CD8-positive, alpha-beta memory T cell (primary cell): ENCODE data around the gene RBM46. TPM values are rescaled to one million over a fixed set of nuclear protein-coding genes. Genes with fewer than 3 reads are reported as not detected.
A peak's percentile ranks its signal among the peaks of the same experiment; 100 is the strongest.
"Not testable (repeated sequence)": the region's sequence is repeated elsewhere in the genome, so short reads cannot be mapped to it uniquely, and the experiment has no call there.

Experiments used
- CTCF ChIA-PET: fragments of 350-600 bp; sonication (Branson Sonifier 250); formaldehyde crosslinking; loops from one replicate; lab custom pipeline; 2021; ENCODE audit warnings: antibody characterized with exemption; lab: Charles Lee
- POLR2A ChIA-PET: fragments of 350-600 bp; sonication (Branson Sonifier 250); formaldehyde crosslinking; loops from one replicate; lab custom pipeline; 2021; ENCODE audit warnings: antibody characterized with exemption; lab: Charles Lee
- DNase-seq, 5 donors: peaks; one replicate each; pipeline versions ENCODE4 v3.0.0 to v3.0.0-alpha.2; 2020 to 2022; ENCODE audit warnings: mixed read lengths in 1 of 5
- H3K27ac ChIP-seq: one replicate; pipeline ENCODE4 v1.7.0; 2013; ENCODE audit warnings: low read depth, mild to moderate bottlenecking, low read length, moderate library complexity
- H3K27me3 ChIP-seq: 2 replicates; pipeline ENCODE4 v1.7.0; 2013; ENCODE audit warnings: low read length, mild to moderate bottlenecking; ENCODE audit not compliant: insufficient read depth, poor library complexity, severe bottlenecking
- H3K36me3 ChIP-seq: 2 replicates; pipeline ENCODE4 v1.7.0; 2013; ENCODE audit warnings: mild to moderate bottlenecking, low read length, moderate library complexity; ENCODE audit not compliant: insufficient read depth
- H3K4me1 ChIP-seq: 2 replicates; pipeline ENCODE4 v1.7.0; 2013; ENCODE audit warnings: mild to moderate bottlenecking, low read length, moderate library complexity; ENCODE audit not compliant: insufficient read depth
- H3K4me3 ChIP-seq: 2 replicates; pipeline ENCODE4 v1.7.0; 2013; ENCODE audit warnings: mild to moderate bottlenecking, low read length
- H3K9me3 ChIP-seq: 2 replicates; pipeline ENCODE4 v1.7.0; 2013; ENCODE audit warnings: mild to moderate bottlenecking, low read length
- H3K27ac Mint-ChIP-seq, 8 donors: one replicate each; pipeline ENCODE4 v1.8.0; 2020 to 2021; ENCODE audit warnings: mixed read lengths in 8 of 8, mild to moderate bottlenecking in 6 of 8, inconsistent platforms in 3 of 8, moderate library complexity in 3 of 8
- H3K27me3 Mint-ChIP-seq, 2 donors: one replicate each; pipeline ENCODE4 v1.8.0; 2020 to 2021; ENCODE audit warnings: mixed read lengths in 2 of 2, mild to moderate bottlenecking in 1 of 2, moderate library complexity in 1 of 2
- H3K36me3 Mint-ChIP-seq, 3 donors: one replicate each; pipeline ENCODE4 v1.8.0; 2020 to 2021; ENCODE audit warnings: mixed read lengths in 3 of 3, inconsistent platforms in 1 of 3, mild to moderate bottlenecking in 1 of 3
- H3K4me1 Mint-ChIP-seq, 3 donors: one replicate each; pipeline ENCODE4 v1.8.0; 2020 to 2021; ENCODE audit warnings: mixed read lengths in 3 of 3, inconsistent platforms in 1 of 3, mild to moderate bottlenecking in 1 of 3
- H3K4me3 Mint-ChIP-seq, 7 donors: one replicate each; pipeline ENCODE4 v1.8.0; 2020 to 2021; ENCODE audit warnings: mixed read lengths in 7 of 7, mild to moderate bottlenecking in 6 of 7, moderate library complexity in 4 of 7, inconsistent platforms in 2 of 7
- H3K9me3 Mint-ChIP-seq, 5 donors: one replicate each; pipeline ENCODE4 v1.8.0; 2020 to 2022; ENCODE audit warnings: mixed read lengths in 5 of 5, mild to moderate bottlenecking in 3 of 5, moderate library complexity in 2 of 5, inconsistent platforms in 1 of 5
- polyA plus RNA-seq: library from polyadenylated mRNA; unstranded; fragments of 300-500 nt; fragmentation: Illumina TruSeq; gene quantifications from one replicate; pipeline ENCODE4 v1.2.3, GENCODE V29; 2021
- total RNA-seq, 2 experiments: library from RNA; stranded (reverse); gene quantifications; one replicate each; pipeline ENCODE4 v1.2.3, GENCODE V29; 2021

Gene RBM46
- total and polyA plus RNA-seq, 3 experiments from 2014 or later, result not detected

DNA sequence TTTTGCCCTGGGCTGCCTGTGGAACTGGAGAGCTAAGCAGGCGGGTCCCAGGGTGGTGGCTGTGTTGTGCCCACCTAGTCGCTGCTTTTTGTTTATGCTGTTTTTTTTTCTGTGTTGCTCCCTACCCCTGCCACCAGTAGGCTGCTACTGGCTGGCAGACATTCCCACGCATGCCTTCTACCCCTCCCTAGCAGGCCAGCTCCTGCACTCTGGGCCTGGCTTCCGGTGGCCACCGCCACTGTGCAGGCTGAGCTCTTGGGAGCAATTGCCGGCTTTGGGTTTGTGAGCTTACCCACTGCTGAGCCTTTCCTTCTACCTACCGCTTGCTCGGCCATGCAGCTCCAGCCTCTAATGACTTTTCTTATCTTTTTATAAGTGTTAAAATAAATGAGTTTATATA is 57.6 kb downstream of the RBM46 start:
- H3K4me1 ChIP-seq, result no peaks in the 10 kb centered on the region
- DNase-seq, result no peak
- no peaks in the 10 kb centered on the region for H3K36me3 ChIP-seq
- CTCF ChIA-PET, result interaction anchor here (0.8 kb wide), 1 partner anchor 9 kb away, joined by 3 read pairs; no protein-coding TSS in a partner anchor
- Mint-ChIP-seq H3K27me3 (peaks cover 0 to 3% of the 10 kb centered on the region in 2 donors), H3K4me1 (no peaks in the 10 kb centered on the region), H3K4me3 (no peak overlapping the region), H3K9me3 (peaks cover 0 to 10% (median 6%) of the 10 kb centered on the region in 5 donors), H3K36me3 (no peaks in the 10 kb centered on the region), H3K27ac (no peak overlapping the region)
- no peaks in the 10 kb centered on the region for H3K27me3 ChIP-seq
- H3K9me3 ChIP-seq, result no peaks in the 10 kb centered on the region
- POLR2A ChIA-PET, result no interaction called here
- H3K4me3 ChIP-seq, result no peak overlapping the region
- no peak overlapping the region for H3K27ac ChIP-seq

DNA sequence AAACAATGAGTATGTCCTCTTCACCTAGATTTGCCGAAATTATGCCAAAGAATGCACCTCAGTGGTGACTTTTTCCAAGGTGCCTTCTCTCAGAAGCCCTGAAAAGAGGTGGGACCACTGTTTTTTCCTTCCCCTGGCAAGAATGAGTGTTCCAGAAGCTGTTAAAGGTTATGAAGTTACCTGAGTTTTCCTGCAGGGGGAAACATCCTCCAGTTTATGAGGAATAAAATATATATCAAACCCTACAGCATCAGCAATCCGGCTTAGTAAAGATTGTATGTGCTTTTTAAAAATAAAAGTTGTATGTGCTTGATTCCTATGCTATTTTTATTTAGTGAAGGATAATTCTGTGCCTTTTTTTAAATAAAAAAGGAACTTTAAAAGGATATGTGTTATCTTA is 73.3 kb downstream of the RBM46 start:
- Mint-ChIP-seq H3K27ac (no peak overlapping the region), H3K9me3 (peaks cover 0 to 2% (median 0%) of the 10 kb centered on the region in 5 donors), H3K4me1 (no peaks in the 10 kb centered on the region), H3K27me3 (no peaks in the 10 kb centered on the region), H3K36me3 (no peaks in the 10 kb centered on the region), H3K4me3 (no peak overlapping the region)
- H3K27ac ChIP-seq, result no peak overlapping the region
- no peaks in the 10 kb centered on the region for H3K27me3 ChIP-seq
- H3K4me1 ChIP-seq, result no peaks in the 10 kb centered on the region
- no peak for DNase-seq
- no peak overlapping the region for H3K4me3 ChIP-seq
- H3K9me3 ChIP-seq, result no peaks in the 10 kb centered on the region
- H3K36me3 ChIP-seq, result no peaks in the 10 kb centered on the region
- ChIA-PET CTCF (no interaction called here), POLR2A (no interaction called here)

DNA sequence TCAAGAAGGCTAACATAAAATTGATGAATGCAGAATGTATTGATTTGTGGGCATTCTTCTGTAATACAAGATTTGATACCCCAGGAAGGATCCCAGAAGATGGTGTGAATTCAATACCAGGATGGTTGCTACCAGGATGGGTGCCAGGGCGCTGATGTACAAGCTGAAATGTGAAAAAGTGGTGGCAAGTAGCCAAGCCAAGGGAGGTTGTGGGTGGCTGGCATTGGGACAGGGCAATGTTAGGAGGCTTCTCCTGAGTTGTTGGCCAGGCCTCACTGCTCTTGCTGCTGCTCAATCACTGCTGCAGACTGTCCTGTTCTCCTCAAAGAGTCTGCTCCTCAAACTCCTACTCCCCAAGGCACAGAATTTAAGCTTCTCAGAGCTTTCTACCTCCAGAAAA is 77.1 kb downstream of the RBM46 start:
- Mint-ChIP-seq H3K4me3 (no peak overlapping the region), H3K9me3 (peaks cover under 1 to 6% (median under 1%) of the 10 kb centered on the region in 5 donors), H3K4me1 (no peaks in the 10 kb centered on the region), H3K27ac (no peak overlapping the region), H3K36me3 (no peaks in the 10 kb centered on the region), H3K27me3 (no peaks in the 10 kb centered on the region)
- DNase-seq, result no peak
- H3K27ac ChIP-seq, result no peak overlapping the region
- ChIA-PET POLR2A (no interaction called here), CTCF (no interaction called here)
- H3K27me3 ChIP-seq, result no peaks in the 10 kb centered on the region
- H3K4me1 ChIP-seq, result no peaks in the 10 kb centered on the region
- no peaks in the 10 kb centered on the region for H3K9me3 ChIP-seq
- H3K36me3 ChIP-seq, result no peaks in the 10 kb centered on the region
- no peak overlapping the region for H3K4me3 ChIP-seq

DNA sequence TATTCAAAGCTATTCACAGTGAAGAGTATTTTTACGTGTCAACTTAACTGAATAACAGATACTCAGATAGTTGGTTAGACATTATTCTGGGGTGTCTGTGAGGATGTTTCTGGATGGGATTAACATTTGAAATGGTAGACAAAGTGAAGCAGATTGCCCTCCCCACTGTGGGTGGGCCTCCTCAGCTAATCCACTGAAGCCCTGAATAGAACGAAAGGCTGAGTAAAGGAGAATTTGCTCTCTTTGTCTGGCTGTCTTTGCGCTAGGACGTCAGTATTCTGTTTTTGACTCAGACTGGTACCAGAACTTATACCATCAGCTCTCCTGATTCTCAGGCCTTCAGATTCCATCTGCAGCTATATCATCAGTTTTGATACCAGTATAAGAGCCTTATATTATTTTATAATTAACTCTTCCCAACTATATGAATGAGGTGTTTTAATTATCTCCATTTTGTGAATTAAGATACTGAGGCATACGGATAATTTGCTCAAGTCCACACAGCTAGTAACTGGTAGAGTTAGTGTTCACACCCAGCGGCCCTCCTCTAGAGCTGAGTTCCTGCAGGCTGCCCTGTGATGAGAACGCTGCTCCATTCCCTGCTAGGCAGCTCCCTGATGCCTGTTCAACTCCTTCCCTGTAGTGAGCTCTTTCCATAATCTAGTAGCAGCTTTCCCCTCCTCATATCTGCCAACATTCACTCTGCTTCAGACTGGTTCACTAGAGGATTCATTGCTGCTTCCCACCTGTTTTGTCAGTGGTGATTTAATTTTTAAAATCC is 87.5 kb downstream of the RBM46 start:
- Histone ChIP-seq H3K4me1 (no peaks in the 10 kb centered on the region), H3K27me3 (no peaks in the 10 kb centered on the region), H3K9me3 (no peaks in the 10 kb centered on the region), H3K4me3 (no peak overlapping the region), H3K36me3 (no peaks in the 10 kb centered on the region), H3K27ac (no peak overlapping the region)
- H3K4me3 Mint-ChIP-seq, result no peak overlapping the region
- POLR2A ChIA-PET, result no interaction called here
- no peaks in the 10 kb centered on the region for H3K36me3 Mint-ChIP-seq
- H3K27ac Mint-ChIP-seq, result no peak overlapping the region
- peaks cover 13 to 26% (median 16%) of the 10 kb centered on the region in 5 donors for H3K9me3 Mint-ChIP-seq
- H3K4me1 Mint-ChIP-seq, result no peaks in the 10 kb centered on the region
- no peak for DNase-seq
- CTCF ChIA-PET, result no interaction called here
- H3K27me3 Mint-ChIP-seq, result peaks cover 0 to 5% of the 10 kb centered on the region in 2 donors

DNA sequence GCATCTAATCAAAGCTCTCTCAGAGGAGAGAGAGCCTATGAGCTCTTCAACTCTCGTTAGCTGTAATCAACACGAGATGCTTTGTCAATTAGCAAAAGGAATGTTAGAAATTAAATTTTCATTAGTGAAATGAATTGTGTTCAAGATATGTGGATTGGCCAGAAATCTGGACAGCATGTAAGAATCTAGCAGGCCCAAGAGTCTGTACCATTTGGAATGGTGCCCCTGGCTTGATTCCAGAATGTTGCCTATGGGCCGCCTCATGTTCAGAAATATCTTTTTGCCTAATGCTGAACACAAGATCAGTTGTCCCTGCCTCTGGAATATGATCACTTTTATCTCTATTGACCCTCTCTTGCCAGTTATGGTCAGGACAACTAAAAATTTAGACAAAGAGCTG is 88.2 kb downstream of the RBM46 start:
- no peaks in the 10 kb centered on the region for H3K9me3 ChIP-seq
- Mint-ChIP-seq H3K27me3 (peaks cover 0 to 5% of the 10 kb centered on the region in 2 donors), H3K27ac (no peak overlapping the region), H3K4me1 (no peaks in the 10 kb centered on the region), H3K4me3 (no peak overlapping the region), H3K36me3 (no peaks in the 10 kb centered on the region), H3K9me3 (peaks cover 12 to 29% (median 18%) of the 10 kb centered on the region in 5 donors)
- ChIA-PET POLR2A (no interaction called here), CTCF (no interaction called here)
- H3K27ac ChIP-seq, result no peak overlapping the region
- no peaks in the 10 kb centered on the region for H3K27me3 ChIP-seq
- no peaks in the 10 kb centered on the region for H3K36me3 ChIP-seq
- no peak overlapping the region for H3K4me3 ChIP-seq
- no peak for DNase-seq
- no peaks in the 10 kb centered on the region for H3K4me1 ChIP-seq

DNA sequence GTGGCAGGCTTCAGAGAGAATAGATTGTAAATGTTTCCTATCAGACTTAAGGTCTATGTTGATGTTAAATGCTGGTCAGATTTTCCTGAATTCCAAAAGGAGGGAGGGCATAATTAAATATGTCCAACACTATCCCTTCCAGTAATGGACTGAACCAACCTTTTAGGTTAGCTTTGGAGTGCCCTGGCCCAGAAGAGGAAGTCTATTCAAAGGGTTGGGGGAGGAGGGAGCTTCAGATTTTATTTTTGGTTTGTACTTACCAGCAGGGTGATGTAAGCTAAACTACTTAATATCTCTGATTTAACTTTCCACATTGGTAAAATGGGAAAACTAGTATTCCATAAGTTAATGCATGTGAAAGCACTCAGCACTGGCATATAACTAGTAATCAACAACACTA is 91.1 kb downstream of the RBM46 start:
- POLR2A ChIA-PET, result no interaction called here
- H3K4me3 Mint-ChIP-seq, result no peak overlapping the region
- no peaks in the 10 kb centered on the region for H3K27me3 ChIP-seq
- H3K36me3 Mint-ChIP-seq, result no peaks in the 10 kb centered on the region
- peaks cover 0 to 2% of the 10 kb centered on the region in 2 donors for H3K27me3 Mint-ChIP-seq
- CTCF ChIA-PET, result no interaction called here
- no peaks in the 10 kb centered on the region for H3K36me3 ChIP-seq
- H3K9me3 Mint-ChIP-seq, result peaks cover 12 to 37% (median 21%) of the 10 kb centered on the region in 5 donors
- DNase-seq, result no peak
- H3K27ac Mint-ChIP-seq, result no peak overlapping the region
- H3K4me3 ChIP-seq, result no peak overlapping the region
- no peaks in the 10 kb centered on the region for H3K4me1 Mint-ChIP-seq
- H3K9me3 ChIP-seq, result no peaks in the 10 kb centered on the region
- H3K27ac ChIP-seq, result no peak overlapping the region
- no peaks in the 10 kb centered on the region for H3K4me1 ChIP-seq

DNA sequence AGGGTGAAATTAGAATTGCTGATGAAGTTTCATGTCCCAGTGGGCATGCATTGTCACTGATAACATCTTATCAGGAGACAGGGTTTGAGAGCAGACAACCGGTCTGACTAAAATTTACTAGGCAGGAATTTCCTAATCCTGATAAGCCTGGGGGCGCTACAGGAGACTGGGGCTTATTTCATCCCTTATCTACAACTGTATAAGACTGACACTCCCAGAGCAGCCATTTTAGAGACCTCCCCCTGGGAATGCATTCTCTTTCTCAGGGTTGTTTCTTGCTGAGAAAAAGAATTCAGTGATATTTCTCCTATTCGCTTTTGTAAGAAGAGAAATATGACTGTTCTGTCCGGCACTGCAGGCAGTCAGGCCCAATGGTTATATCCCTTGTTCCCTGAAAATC is 93.0 kb downstream of the RBM46 start:
- H3K4me3 ChIP-seq, H3K27ac Mint-ChIP-seq, H3K4me3 Mint-ChIP-seq, H3K9me3 ChIP-seq, H3K4me1 ChIP-seq, H3K36me3 ChIP-seq, H3K27me3 Mint-ChIP-seq, H3K27me3 ChIP-seq, DNase-seq, H3K36me3 Mint-ChIP-seq, H3K4me1 Mint-ChIP-seq, POLR2A ChIA-PET, CTCF ChIA-PET, H3K27ac ChIP-seq: not testable (repeated sequence)
- H3K9me3 Mint-ChIP-seq, result peaks cover 12 to 39% (median 21%) of the 10 kb centered on the region in 5 donors

DNA sequence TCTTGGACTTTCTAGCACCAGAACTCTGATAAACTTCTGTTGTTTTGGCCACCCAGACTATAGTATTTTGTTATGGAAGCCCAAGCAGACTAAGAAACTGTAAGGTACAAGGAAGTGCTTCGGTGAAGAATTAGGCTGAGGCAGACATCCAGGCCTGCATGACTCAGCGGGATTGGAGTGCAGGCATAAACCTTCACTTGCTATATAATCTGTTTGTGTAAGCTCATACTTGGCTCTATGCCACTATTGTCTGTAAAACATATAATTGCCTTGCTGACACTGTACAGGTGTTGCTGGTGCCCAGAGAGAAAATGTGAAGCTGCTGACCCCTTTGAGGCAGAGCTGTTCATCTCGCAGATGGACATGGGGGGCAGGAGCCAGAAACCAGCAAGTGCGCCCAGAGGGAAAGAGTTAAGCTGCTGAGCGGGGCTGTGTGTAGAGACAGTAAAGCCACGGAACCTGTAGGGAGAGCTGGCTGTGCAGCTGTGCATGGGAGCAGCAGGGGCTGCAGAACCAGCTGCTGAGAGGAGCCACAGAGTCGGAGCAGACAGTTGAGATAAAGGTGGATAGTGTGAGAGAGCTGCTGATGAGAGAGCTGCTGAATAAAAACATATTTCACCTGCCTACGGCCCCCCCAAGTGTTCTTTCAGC is 96.2 kb downstream of the RBM46 start:
- no peaks in the 10 kb centered on the region for H3K36me3 Mint-ChIP-seq
- H3K9me3 Mint-ChIP-seq, result peaks cover 14 to 31% (median 20%) of the 10 kb centered on the region in 5 donors
- Histone ChIP-seq H3K27ac (peak overlapping the region; percentile 6), H3K9me3 (no peaks in the 10 kb centered on the region), H3K36me3 (no peaks in the 10 kb centered on the region), H3K4me1 (no peaks in the 10 kb centered on the region), H3K27me3 (no peaks in the 10 kb centered on the region), H3K4me3 (no peak overlapping the region)
- ChIA-PET POLR2A (no interaction called here), CTCF (no interaction called here)
- H3K4me3 Mint-ChIP-seq, result no peak overlapping the region
- no peak for DNase-seq
- H3K27me3 Mint-ChIP-seq, result peaks cover 0 to 2% of the 10 kb centered on the region in 2 donors
- H3K27ac Mint-ChIP-seq, result no peak overlapping the region
- no peaks in the 10 kb centered on the region for H3K4me1 Mint-ChIP-seq
